Fibroblast of upper back skin (primary cell): ENCODE results near the gene RXRA.

Experiments
- DNase-seq: peaks from one replicate; pipeline ENCODE4 v3.0.0-alpha.2; 2013

Gene RXRA

GRCh38 chr9:134457321-134458206 lies 131.3 kb downstream of the RXRA start:
- no peak for DNase-seq

GRCh38 chr9:134458207-134459108 lies 132.2 kb downstream of the RXRA start:
- peak; percentile 85 for DNase-seq

GRCh38 chr9:134459164-134459563 lies 132.9 kb downstream of the RXRA start:
- no peak for DNase-seq

- DNase-seq, result no peak
Observed at GRCh38 chr9:134459573-134459972, 133.3 kb downstream of the RXRA start.

GRCh38 chr9:134460206-134460605 lies 134.0 kb downstream of the RXRA start:
- no peak for DNase-seq

GRCh38 chr9:134460896-134461295 lies 134.6 kb downstream of the RXRA start:
- no peak for DNase-seq

- no peak for DNase-seq
Observed at GRCh38 chr9:134461426-134461982, 135.2 kb downstream of the RXRA start.

GRCh38 chr9:134462318-134462717 lies 136.1 kb downstream of the RXRA start:
- DNase-seq, result no peak

- DNase-seq, result no peak
Observed at GRCh38 chr9:134463280-134463679, 137.0 kb downstream of the RXRA start.

- no peak for DNase-seq
Observed at GRCh38 chr9:134466869-134467616, 140.8 kb downstream of the RXRA start.

GRCh38 chr9:134468358-134468757 lies 142.1 kb downstream of the RXRA start:
- no peak for DNase-seq

- DNase-seq, result no peak
Observed at GRCh38 chr9:134469041-134469875, 143.0 kb downstream of the RXRA start.

GRCh38 chr9:134472256-134472655 lies 146.0 kb downstream of the RXRA start:
- no peak for DNase-seq

- DNase-seq, result no peak
Observed at GRCh38 chr9:134473141-134474054, 147.1 kb downstream of the RXRA start.

GRCh38 chr9:134474055-134474370 lies 147.8 kb downstream of the RXRA start:
- peak; percentile 45 for DNase-seq

GRCh38 chr9:134475011-134475790 lies 148.9 kb downstream of the RXRA start:
- DNase-seq, result peak; percentile 93

GRCh38 chr9:134476272-134476941 lies 150.2 kb downstream of the RXRA start:
- DNase-seq, result no peak

- DNase-seq, result no peak
Observed at GRCh38 chr9:134476942-134477335, 150.7 kb downstream of the RXRA start.

GRCh38 chr9:134477342-134477925 lies 151.2 kb downstream of the RXRA start:
- DNase-seq, result no peak
